Cerebellar cortex (tissue), 1 donor: Measurements from ENCODE around the gene DYNLRB1.
A peak's percentile ranks its signal among the peaks of the same experiment; 100 is the strongest.

Experiments used
- DNase-seq: peaks from one replicate; pipeline ENCODE4 v3.0.0-alpha.2; 2015; ENCODE audit warnings: low spot score

The DYNLRB1 gene

GRCh38 chr20:34558320-34559218, 42.3 kb downstream of the DYNLRB1 start, which contains the start of gene MAP1LC3A:
TSS of gene MAP1LC3A (plus strand) at chr20:34558718. CDS start at chr20:34558869, 151 bp downstream.
- DNase-seq = peak; percentile 93

- DNase-seq = no peak
Observed at GRCh38 chr20:34559311-34560140, 43.3 kb downstream of the DYNLRB1 start.

DNA sequence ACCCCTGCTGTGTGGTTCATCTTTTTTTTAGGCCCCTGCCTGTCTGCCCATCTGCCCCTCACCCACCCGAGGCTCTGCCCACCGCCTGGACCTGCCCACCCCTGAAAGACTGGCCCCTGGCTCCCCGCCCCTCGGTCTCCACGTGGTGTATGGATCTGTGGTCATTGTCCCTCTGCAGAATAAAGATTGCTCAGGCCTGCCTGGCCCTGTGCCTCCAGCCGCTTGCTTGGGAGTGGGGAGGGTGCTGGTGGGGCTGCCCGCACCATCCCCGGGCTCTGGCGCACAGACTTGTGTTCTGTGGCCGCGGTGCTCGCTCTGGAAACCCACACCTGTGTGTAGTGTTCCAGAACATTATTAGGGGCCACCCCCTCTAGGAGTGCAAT, 43.9 kb downstream of the DYNLRB1 start:
- DNase-seq = no peak

DNA sequence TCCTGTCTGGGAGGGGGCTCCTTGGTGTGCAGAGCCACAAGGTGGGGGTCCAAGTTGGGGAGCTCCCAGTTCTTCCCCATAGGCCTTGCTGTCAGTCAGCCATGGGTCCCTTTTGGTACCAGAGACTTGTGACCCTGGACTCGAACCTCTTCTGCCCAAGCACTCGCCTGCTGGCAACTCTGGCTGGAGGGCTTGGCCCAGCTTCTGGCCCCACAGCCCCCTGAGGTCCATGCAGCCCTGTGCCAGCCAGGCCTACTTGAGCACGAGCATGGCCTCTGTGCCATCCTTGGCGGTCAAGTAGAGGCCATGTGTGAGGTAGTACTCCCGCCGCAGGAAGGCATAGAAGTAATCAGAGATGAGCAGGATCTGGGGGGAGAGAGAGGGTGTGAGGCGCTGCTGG, 44.4 kb downstream of the DYNLRB1 start:
- DNase-seq = no peak

DNA sequence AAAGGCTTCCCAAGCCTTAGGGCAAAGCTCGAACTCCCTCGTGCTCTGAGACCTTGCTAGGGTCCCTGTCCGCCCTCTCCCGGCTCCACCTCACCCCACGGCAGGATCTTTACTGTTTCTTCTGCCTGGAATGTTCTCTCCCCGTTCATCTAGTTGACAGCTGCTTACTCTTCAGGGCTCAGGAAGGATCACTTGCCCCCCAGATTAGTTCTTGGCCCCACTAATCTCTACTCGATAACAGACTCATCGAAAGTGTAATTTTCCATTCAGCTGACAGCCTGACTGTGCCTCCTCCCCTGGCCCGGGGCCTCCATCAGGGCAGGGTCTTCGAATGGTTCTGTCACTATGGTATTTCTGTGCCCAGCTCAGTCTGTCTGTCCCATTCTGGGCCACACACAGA, 45.4 kb downstream of the DYNLRB1 start:
- DNase-seq = no peak

- no peak for DNase-seq
Observed at GRCh38 chr20:34562641-34563040, 46.4 kb downstream of the DYNLRB1 start.

DNA sequence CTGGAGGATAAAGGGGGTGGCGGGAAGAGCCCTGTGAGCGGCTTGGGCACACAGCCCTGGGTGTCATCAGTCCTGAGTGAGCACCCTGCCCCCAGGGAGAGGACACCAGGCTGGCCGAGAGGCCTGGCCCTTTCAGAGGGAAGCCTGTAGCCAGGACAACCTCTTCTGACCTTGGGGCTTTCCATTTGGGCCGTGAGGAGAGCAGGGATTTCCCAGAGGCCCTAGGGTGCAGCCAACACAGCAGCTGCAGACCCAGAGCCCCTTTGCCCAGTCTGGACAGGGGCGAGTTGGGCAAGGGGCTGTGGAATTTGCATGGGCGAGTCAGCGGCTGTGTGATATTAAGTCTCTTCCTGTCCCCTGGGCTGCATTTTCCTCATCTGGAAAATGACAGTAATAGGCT, 48.6 kb downstream of the DYNLRB1 start:
- DNase-seq = no peak

GRCh38 chr20:34566978-34567891, 51.0 kb downstream of the DYNLRB1 start:
- DNase-seq = no peak

DNA sequence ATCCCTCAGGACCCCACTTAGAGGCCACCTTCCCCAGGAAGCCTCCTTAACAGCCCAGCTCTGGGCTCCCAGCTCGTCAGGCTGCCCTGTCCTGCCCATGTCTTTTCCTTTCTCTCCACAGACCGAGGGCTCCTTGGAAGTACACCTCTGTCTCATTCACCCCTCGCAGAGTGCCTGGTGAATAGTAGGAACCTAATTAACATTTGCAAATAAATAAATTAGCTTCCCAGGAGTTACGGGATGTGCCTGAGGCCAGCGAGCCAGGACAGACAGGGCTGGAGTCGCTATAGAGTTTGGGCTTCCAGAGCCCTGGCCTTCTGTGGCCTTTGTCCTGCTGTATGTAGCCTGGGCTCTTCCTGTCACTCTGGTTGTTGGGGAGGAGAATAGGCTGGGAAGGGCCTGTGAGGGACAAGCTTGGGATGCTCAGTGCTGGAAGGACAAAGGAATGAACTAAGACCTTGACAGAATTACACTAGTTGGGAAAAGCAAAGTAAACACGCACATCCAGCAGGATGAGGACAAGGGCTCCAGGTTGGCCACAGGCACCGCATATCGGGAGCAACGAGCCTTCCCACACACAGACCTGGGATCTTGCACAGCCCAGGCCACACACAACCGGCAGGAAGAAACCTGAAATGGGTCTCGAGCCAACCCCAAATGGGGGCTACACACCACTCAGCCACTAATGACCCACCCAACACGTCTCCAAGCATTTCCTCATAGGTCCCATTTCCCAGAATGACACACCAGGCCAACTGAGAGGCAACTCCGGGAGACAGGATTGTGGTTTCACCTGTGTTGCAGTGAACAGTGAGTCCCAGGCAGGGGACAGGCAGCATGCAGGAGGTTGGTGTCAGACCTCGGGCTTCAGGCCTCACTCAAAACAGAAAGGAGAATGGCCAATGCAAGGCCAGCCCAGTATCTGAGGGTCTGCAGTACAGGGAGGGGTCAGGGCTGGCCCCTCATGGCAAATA, 52.0 kb downstream of the DYNLRB1 start:
- DNase-seq = no peak

- no peak for DNase-seq
Observed at GRCh38 chr20:34569598-34569997, 53.4 kb downstream of the DYNLRB1 start.

- DNase-seq = no peak
Observed at GRCh38 chr20:34570859-34571306, 54.7 kb downstream of the DYNLRB1 start.

- DNase-seq = no peak
Observed at GRCh38 chr20:34571753-34572152, 55.5 kb downstream of the DYNLRB1 start.

DNA sequence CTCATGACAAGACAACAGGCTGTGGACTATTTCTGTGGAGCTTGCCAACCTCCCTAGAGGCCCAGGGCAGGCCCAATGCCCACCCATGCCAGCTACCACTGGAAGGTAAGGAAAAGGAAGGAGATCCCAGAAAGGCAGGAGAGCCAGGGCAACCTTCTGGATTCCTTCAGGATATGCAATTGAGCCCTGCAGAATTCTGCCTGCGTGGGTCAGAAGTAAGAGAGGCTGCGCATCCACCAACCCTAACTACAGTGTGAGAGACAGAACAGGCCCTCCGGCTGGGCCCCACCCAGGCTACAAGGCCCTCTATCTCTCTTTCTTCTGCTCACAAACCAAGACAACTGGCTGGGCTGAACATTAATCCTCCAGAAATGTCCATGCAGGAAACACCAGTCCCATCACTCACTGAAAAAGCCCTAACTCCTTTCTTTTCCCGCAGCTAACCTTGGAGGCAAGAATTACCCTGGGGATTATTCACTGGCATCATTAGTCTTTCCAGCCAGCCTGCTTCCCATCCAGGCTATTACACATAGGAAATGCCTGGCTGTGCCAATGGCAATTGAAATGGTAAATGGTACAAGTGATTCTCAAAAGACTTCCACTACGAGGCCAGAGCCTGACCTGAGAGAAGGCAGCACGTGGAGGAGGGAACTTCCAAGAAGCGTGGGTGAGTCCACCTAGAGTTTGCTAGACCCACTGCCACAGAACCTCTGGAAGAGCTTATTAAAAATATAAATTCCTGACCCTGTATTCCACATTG, 57.5 kb downstream of the DYNLRB1 start:
- DNase-seq = no peak

DNA sequence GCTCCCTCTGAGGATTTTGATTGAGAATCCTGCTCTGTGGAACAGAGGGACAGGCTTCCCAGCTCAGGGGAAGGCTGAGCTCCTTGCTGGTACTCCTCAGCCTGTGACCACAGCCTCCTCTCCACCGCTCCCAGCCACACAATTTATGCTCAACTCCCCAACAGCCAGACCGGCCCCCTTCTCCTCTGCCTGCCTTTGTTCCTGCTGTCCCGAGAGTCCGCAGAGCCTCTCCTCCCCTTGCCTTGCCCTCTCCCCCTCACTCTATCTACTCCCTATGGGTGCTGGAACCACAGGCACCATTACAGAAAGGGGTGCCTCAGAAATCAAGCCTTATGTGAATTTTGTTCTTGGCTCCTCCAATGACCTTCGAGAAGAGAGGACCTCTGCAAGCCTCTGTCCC, 58.2 kb downstream of the DYNLRB1 start:
- DNase-seq = no peak

- no peak for DNase-seq
Observed at GRCh38 chr20:34574861-34575260, 58.6 kb downstream of the DYNLRB1 start.

DNA sequence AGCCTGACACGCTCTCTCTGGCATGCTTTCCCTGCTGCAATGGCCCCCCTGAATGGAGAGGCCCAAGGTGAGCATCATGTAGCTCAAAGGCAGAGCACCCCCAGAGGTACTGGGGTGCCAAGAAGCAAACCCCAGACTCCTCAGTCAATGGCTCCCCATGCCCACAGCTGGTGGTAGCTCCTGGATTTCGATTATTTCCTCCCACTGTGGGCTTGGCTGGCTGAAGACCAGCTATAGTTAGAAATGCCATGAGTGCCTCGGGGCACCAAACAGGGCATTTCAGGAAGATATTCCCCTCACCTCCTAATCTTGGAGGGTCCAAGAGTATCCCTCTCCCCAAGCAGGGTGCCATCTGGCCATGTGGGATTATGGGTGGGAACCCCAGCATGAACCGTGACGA, 59.0 kb downstream of the DYNLRB1 start:
- no peak for DNase-seq

DNA sequence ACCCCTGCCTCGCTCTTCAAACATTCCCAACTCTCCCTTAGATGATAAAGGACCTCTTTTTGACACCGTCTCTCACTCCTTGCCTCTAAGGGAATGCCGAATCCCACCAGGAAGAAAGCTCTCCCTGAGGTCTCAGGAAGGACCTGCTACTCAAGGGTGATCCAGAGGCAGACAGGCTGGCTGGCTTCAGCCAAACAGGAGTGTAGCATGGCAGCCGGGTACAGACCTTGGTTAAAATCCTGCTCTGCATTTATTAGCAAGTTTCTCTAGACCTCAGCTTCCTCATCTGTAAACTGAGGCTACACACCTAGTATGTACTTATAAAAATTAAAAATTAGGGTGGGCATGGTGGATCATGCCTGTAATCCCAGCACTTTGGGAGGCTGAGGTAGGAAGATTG, 59.5 kb downstream of the DYNLRB1 start:
- no peak for DNase-seq

DNA sequence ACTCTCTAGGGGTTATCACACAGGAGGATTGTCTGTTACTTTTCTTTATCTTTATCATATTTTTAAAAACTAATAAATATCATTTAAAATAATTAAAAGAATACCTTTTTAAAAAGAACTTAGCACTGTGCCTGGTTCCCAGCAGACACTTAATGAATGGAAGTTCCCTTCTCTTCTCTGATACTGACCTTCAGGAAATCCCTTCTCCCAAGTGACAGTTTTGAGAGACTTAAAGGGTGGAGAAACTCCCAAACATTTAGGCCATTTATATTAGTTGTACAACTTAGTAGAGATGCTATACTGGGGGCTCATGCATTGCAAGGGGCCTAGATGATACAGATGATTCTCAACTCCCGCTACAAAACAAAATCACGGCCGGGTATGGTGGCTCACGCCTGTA, 60.8 kb downstream of the DYNLRB1 start:
- no peak for DNase-seq

DNA sequence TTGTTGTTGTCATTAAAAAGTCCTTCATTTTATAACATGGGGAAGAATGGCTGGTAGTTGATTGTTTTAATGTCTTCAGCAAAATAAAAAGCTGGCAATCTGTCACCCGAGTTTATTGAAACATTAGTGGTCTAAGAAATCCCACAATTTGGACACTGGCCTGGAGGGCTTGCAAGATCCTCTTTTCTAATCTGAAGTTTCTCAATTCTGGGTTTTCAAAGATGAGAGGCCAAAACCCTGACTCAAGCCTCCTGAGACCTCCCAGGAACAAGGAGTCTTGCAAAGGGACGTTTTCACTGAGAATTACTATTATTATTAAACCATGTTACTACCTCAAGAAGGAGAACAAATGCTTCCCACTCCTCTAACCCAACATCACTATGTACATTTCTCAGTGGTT, 61.8 kb downstream of the DYNLRB1 start:
- DNase-seq = no peak

DNA sequence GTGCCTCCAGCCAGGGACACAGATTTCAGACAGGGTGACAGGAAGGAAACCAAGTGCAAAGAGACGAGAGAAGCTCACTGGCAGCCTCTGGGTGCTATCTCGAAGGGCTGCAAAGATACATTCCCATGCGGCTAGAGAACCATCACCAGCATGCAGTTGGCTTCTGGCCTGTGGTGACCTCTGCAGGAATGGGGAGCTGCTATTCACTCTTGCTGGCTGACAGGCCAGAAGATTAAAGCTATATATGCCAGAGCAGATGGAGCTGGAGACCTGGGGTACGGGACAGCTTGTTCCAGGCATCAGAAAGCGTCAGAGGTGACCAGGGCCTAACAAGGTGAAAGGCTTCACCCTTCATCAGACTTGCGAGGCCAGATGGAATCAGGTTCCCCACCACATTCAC, 62.3 kb downstream of the DYNLRB1 start:
- peak; percentile 86 for DNase-seq
